B cell (primary cell): ENCODE results near the gene PFKM. TPM values are rescaled to one million over a fixed set of nuclear protein-coding genes. Genes with fewer than 3 reads are reported as not detected.

Experiments used
- ATAC-seq: fragments of 200-7000 bp; cut with Tn5 transposase; one replicate; pipeline ENCODE4 v1.10.0; 2021; ENCODE audit warnings: low read depth, mild to moderate bottlenecking, moderate number of reproducible peaks, moderate library complexity
- CTCF ChIA-PET: fragments of 350-600 bp; sonication (Branson Sonifier 250); formaldehyde crosslinking; loops from one replicate; lab custom pipeline; 2021; ENCODE audit warnings: antibody characterized with exemption, inconsistent platforms; lab: Charles Lee
- POLR2A ChIA-PET: fragments of 350-600 bp; sonication (Branson Sonifier 250); formaldehyde crosslinking; loops from one replicate; lab custom pipeline; 2021; ENCODE audit warnings: antibody characterized with exemption; lab: Charles Lee
- DNase-seq: peaks from one replicate; pipeline ENCODE4 v3.0.0; 2013
- H2AFZ ChIP-seq: 2 replicates; pipeline ENCODE4 v1.6.1; 2012; ENCODE audit warnings: mild to moderate bottlenecking, low read depth, low read length; ENCODE audit not compliant: insufficient read depth, poor library complexity, severe bottlenecking
- H3K27ac ChIP-seq, 2 donors: 1 replicate in 1 of 2; 2 replicates in 1 of 2; pipeline ENCODE4 v1.5.1; 2012 to 2013; ENCODE audit warnings: low read length in 2 of 2, mild to moderate bottlenecking in 2 of 2, moderate library complexity in 1 of 2
- H3K27me3 ChIP-seq, 4 experiments: fragments of 200-600 bp in 1 of 4; sonication (generic) in 1 of 4; replicated peaks in 1 of 4; 1 replicate in 2 of 4; 2 replicates in 2 of 4; pipeline versions ENCODE4 v1.6.1 to v1.7.0; 2013 to 2016; ENCODE audit warnings: low read length in 3 of 4, mild to moderate bottlenecking in 2 of 4, mixed read lengths in 1 of 4, moderate library complexity in 1 of 4; ENCODE audit not compliant: insufficient read depth in 4 of 4, control insufficient read depth in 3 of 4; ENCODE audit errors: control extremely low read depth in 1 of 4
- H3K36me3 ChIP-seq, 2 experiments: replicated peaks in 1 of 2; 1 replicate in 1 of 2; 2 replicates in 1 of 2; pipeline versions ENCODE4 v1.6.1 to v1.7.1; 2013; ENCODE audit warnings: low read length in 1 of 2; ENCODE audit not compliant: insufficient read depth in 2 of 2, control insufficient read depth in 1 of 2; ENCODE audit errors: control extremely low read depth in 1 of 2, extremely low read depth in 1 of 2
- H3K4me1 ChIP-seq, 2 donors: fragments of 200-600 bp in 1 of 2; sonication (generic) in 1 of 2; 1 replicate in 1 of 2; 2 replicates in 1 of 2; pipeline versions ENCODE4 v1.5.1 to v1.6.1; 2013 to 2017; ENCODE audit warnings: low read length in 2 of 2; ENCODE audit not compliant: control insufficient read depth in 2 of 2, insufficient read depth in 2 of 2
- H3K4me2 ChIP-seq: replicated peaks from 2 replicates; pipeline ENCODE3; 2012; ENCODE audit warnings: mild to moderate bottlenecking, low read depth, low read length; ENCODE audit not compliant: poor library complexity, severe bottlenecking
- H3K4me3 ChIP-seq, 5 experiments: fragments of 200-600 bp in 1 of 5; sonication (generic) in 1 of 5; 1 replicate in 3 of 5; 2 replicates in 2 of 5; pipeline versions ENCODE4 v1.5.1 to v1.7.0; 2011 to 2016; ENCODE audit warnings: low read length in 4 of 5, mild to moderate bottlenecking in 4 of 5, low read depth in 2 of 5, control low read depth in 1 of 5, moderate library complexity in 1 of 5; ENCODE audit not compliant: insufficient read depth in 1 of 5; ENCODE audit errors: control extremely low read depth in 1 of 5, extremely low read depth in 1 of 5
- H3K79me2 ChIP-seq: fragments of 200-600 bp; sonication (generic); one replicate; pipeline ENCODE4 v1.6.0; 2016; ENCODE audit warnings: low read length; ENCODE audit not compliant: control insufficient read depth, insufficient read depth
- H3K9ac ChIP-seq: fragments of 200-600 bp; sonication (generic); 2 replicates; pipeline ENCODE4 v1.6.1; 2017; ENCODE audit warnings: mild to moderate bottlenecking, low read length, moderate library complexity
- H3K9me3 ChIP-seq, 3 donors: one replicate each; pipeline versions ENCODE4 v1.6.1 to v1.7.1; 2013; ENCODE audit warnings: low read length in 2 of 3; ENCODE audit not compliant: control insufficient read depth in 2 of 3, insufficient read depth in 1 of 3; ENCODE audit errors: control extremely low read depth in 1 of 3
- H4K20me1 ChIP-seq: 2 replicates; pipeline ENCODE4 v1.6.0; 2012; ENCODE audit warnings: mild to moderate bottlenecking, low read length; ENCODE audit not compliant: insufficient read depth, control insufficient read depth, poor library complexity, severe bottlenecking
- H3K27ac Mint-ChIP-seq: one replicate; pipeline ENCODE4 v1.8.0; 2021; ENCODE audit warnings: mixed read lengths
- H3K27me3 Mint-ChIP-seq: one replicate; pipeline ENCODE4 v1.8.0; 2021; ENCODE audit warnings: mixed read lengths
- H3K4me1 Mint-ChIP-seq: one replicate; pipeline ENCODE4 v1.8.0; 2021; ENCODE audit warnings: mixed read lengths
- H3K4me3 Mint-ChIP-seq: one replicate; pipeline ENCODE4 v1.8.0; 2021; ENCODE audit warnings: mixed read lengths
- H3K9me3 Mint-ChIP-seq: one replicate; pipeline ENCODE4 v1.8.0; 2022; ENCODE audit warnings: mixed read lengths; ENCODE audit not compliant: insufficient read depth
- CTCF ChIP-seq: fragments of 200-600 bp; IDR thresholded peaks from one replicate; pipeline ENCODE4 v1.8.0; 2022; ENCODE audit warnings: antibody characterized with exemption, mild to moderate bottlenecking
- EZH2 ChIP-seq: IDR thresholded peaks from 2 replicates; pipeline ENCODE4 v1.6.1; 2012; ENCODE audit warnings: borderline replicate concordance, low read depth, mild to moderate bottlenecking, moderate library complexity, low read length; ENCODE audit not compliant: insufficient read depth, poor library complexity, severe bottlenecking
- WGBS: methylation state at CpG from one replicate; pipeline ENCODE4 v1.1.5; 2013; ENCODE audit warnings: missing lambda C conversion rate; ENCODE audit not compliant: insufficient coverage; 5-methylcytosine and 5-hydroxymethylcytosine counted together
- intact Hi-C: fragments of 100-400 bp; cut with micrococcal nuclease; formaldehyde crosslinking; loops from one replicate; pipeline ENCODE4 v1.10.0; 2022
- polyA plus RNA-seq: library from polyadenylated mRNA; depleted of rRNA; stranded (reverse); fragments of >200 nt; gene quantifications from 2 replicates; pipeline ENCODE4 v1.2.3, GENCODE V29; 2012
- total RNA-seq, 2 donors: library from RNA; stranded (reverse); fragments of 120-200 nt in 1 of 2; gene quantifications; 1 replicate in 1 of 2; 2 replicates in 1 of 2; pipeline versions ENCODE4 v1.2.3 to v1.2.4, GENCODE V29; 2013 to 2022

PFKM gene
- total and polyA plus RNA-seq, 2 donors (not counting 1 experiment from before 2014, with no cell fraction given): 20.3 to 43.0 TPM

- intact Hi-C loops: no loop called here
- peaks cover 0 to 3% (median 0%) of the 10 kb centered on the region in 3 donors for H3K9me3 ChIP-seq
- 100% methylated on average over 1 of the region's 1 CpG for WGBS
- H3K9ac ChIP-seq: no peak overlapping the region
- H4K20me1 ChIP-seq: no peaks in the 10 kb centered on the region
- TF ChIP-seq EZH2 (no peak), CTCF (no peak)
- no peaks in the 10 kb centered on the region for H3K27me3 ChIP-seq
- Mint-ChIP-seq H3K4me3 (no peak overlapping the region), H3K4me1 (peaks cover 18% of the 10 kb centered on the region), H3K27me3 (no peaks in the 10 kb centered on the region), H3K9me3 (no peaks in the 10 kb centered on the region), H3K27ac (no peak overlapping the region)
- H3K4me2 ChIP-seq: no peak overlapping the region
- POLR2A ChIA-PET: no interaction called here
- H3K36me3 ChIP-seq: no peaks in the 10 kb centered on the region
- H3K4me3 ChIP-seq: no peak overlapping the region
- H3K79me2 ChIP-seq: peaks cover 8% of the 10 kb centered on the region
- CTCF ChIA-PET: no interaction called here
- no peak overlapping the region for H3K27ac ChIP-seq
- ATAC-seq (no peak), DNase-seq (no peak)
- H2AFZ ChIP-seq: no peak overlapping the region
- peaks cover 7 to 12% of the 10 kb centered on the region in 2 donors for H3K4me1 ChIP-seq
These were observed 3.2 kb upstream of the PFKM start for GRCh38 chr12:48115957-48116356.

GRCh38 chr12:48118284-48118871 lies 786 bp upstream of the PFKM start:
- Mint-ChIP-seq H3K4me1 (peaks cover 19% of the 10 kb centered on the region), H3K9me3 (no peaks in the 10 kb centered on the region), H3K4me3 (peak overlapping the region; percentile 96), H3K27me3 (no peaks in the 10 kb centered on the region), H3K27ac (peak overlapping the region; percentile 85)
- ChIA-PET POLR2A (interaction anchor here (1.0 to 1.4 kb wide), 2 partner anchors 13 to 39 kb away, joined by 3 to 7 read pairs; partner anchors contain the start of genes ASB8 and SENP1), CTCF (interaction anchor here (1.3 to 2.9 kb wide), 2 partner anchors 12 to 39 kb away, joined by 8 to 18 read pairs; partner anchors contain the start of genes ASB8 and SENP1)
- Histone ChIP-seq H2AFZ (peak overlapping the region; percentile 87), H3K27me3 (no peaks in the 10 kb centered on the region), H4K20me1 (no peaks in the 10 kb centered on the region), H3K27ac (no peak overlapping the region), H3K9ac (peak overlapping the region; percentile 77), H3K36me3 (peaks cover 0 to 7% of the 10 kb centered on the region in 2 experiments), H3K4me3 (peak overlapping the region in 2 of 5 experiments; percentile 86 to 87), H3K79me2 (peaks cover 8% of the 10 kb centered on the region), H3K4me2 (peak overlapping the region; percentile 79), H3K9me3 (peaks cover 0 to 3% (median 0%) of the 10 kb centered on the region in 3 donors), H3K4me1 (peaks cover 7 to 12% of the 10 kb centered on the region in 2 donors)
- TF ChIP-seq EZH2 (no peak), CTCF (no peak)
- DNase-seq (no peak), ATAC-seq (no peak)
- intact Hi-C loops: no loop called here
- WGBS: 100% methylated on average over 1 of the region's 3 CpGs
